ENCODE measurements around the gene TLCD3B.

GRCh38 chr16:30078744-30079143 is 47.7 kb upstream of the TLCD3B start:
- TF ChIP-seq CTCF (IDR thresholded peaks at IDR 0.05) (no peak), POLR2A (IDR thresholded peaks at IDR 0.05) (no peak)
